ES-I3 (cell line): Measurements from ENCODE around the gene DENND6B.

ENCODE experiments used
- H3K36me3 ChIP-seq: 2 replicates; pipeline ENCODE4 v1.6.1; 2013; ENCODE audit warnings: mild to moderate bottlenecking, low read length, control low read depth, moderate library complexity; ENCODE audit not compliant: insufficient read depth
- H3K4me1 ChIP-seq: 2 replicates; pipeline ENCODE4 v1.6.1; 2013; ENCODE audit warnings: mild to moderate bottlenecking, control low read depth, low read length; ENCODE audit not compliant: insufficient read depth
- H3K9ac ChIP-seq: 2 replicates; pipeline ENCODE4 v1.6.1; 2013; ENCODE audit warnings: low read depth, mild to moderate bottlenecking, low read length, moderate library complexity
- H3K9me3 ChIP-seq: 2 replicates; pipeline ENCODE4 v1.6.1; 2013; ENCODE audit warnings: mild to moderate bottlenecking, low read length, moderate library complexity; ENCODE audit not compliant: control insufficient read depth, insufficient read depth

The DENND6B gene

DNA sequence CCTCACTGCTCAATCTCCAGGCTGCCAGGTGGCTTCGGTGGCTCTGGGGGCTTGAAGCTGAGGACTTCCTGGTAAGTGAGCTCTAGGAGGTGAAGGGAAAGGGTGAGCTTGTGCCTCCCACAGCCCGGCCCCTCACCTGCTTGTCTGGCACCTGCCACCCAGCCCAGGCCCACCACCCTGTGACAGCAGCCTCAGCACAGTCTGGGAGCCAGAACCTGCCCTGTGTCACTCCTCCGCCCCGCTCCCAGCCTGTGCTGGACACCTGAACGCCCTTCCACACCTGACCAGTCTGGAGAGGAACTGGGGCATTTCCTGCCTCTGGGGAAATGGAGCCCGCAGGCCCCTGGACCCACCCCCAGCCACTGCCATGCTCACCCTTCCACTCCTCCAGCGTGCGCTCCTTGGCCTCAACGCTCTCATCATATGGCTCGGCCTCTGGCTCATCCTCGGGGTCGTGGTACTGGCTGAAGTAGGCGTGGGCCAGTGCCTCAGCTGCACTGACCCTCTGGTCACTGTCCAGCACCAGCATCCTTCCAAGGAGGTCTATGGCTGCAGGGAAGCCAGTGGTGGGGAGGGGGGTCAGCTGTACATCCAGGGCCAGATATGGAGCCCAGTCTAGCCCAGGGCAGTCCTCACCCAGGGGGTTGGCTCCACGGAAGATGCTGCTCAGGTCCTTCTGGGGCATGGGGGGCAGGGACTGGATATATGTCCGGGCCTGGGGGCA is 61.7 kb downstream of the DENND6B start:
- Histone ChIP-seq H3K4me1 (peaks cover 24% of the 10 kb centered on the region; the same call in 1 of the 2 replicates), H3K9me3 (no peaks in the 10 kb centered on the region), H3K36me3 (no peaks in the 10 kb centered on the region), H3K9ac (no peak overlapping the region)

DNA sequence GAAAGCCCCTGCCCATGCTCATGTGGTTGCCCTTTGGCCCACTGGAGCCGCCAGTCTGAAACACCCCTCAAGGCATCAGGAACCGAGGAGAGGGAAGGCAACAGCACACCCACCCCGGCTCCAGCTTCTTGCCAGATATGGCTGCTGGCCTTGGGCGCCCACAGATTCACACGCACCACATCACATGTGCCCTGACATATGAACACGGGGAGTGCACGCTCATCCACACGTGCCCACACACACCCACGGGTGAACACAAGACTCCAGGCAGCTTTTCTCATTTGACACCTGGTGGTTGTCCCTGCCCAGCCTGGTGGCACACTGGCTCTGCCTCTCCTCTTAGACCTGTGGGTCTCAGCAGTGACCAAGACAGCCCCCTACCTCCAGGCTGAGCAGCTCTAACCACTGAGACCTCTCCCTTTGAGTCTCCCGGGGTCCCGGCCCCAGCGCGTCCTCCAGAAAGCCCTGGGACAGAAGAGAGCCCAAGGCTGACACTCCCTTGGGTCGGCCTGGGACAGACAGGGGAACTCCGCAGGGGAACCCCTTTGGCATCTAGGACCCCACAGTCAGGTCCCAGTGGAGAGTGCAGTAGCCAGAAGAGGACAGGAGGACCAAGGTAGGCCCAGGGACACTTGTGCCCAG is 62.6 kb downstream of the DENND6B start:
- peaks cover 21% of the 10 kb centered on the region; the same call in 1 of the 2 replicates for H3K4me1 ChIP-seq
- no peak overlapping the region for H3K9ac ChIP-seq
- no peaks in the 10 kb centered on the region for H3K9me3 ChIP-seq
- no peaks in the 10 kb centered on the region for H3K36me3 ChIP-seq

- H3K9ac ChIP-seq = no peak overlapping the region
Measured at GRCh38 chr22:50262973-50263617, 63.7 kb downstream of the DENND6B start.

GRCh38 chr22:50262460-50262911 is 64.3 kb downstream of the DENND6B start:
- H3K4me1 ChIP-seq = peaks cover 14% of the 10 kb centered on the region; the same call in 1 of the 2 replicates
- H3K36me3 ChIP-seq = no peaks in the 10 kb centered on the region
- H3K9me3 ChIP-seq = no peaks in the 10 kb centered on the region
- peak overlapping the region; percentile 36; the same call in 1 of the 2 replicates for H3K9ac ChIP-seq

More at GRCh38 chr22:50262973-50263617, 63.7 kb downstream of the DENND6B start:
- H3K36me3 ChIP-seq = no peaks in the 10 kb centered on the region
- H3K4me1 ChIP-seq = peaks cover 14% of the 10 kb centered on the region; the same call in 1 of the 2 replicates
- H3K9me3 ChIP-seq = no peaks in the 10 kb centered on the region

- H3K4me1 ChIP-seq = peaks cover 14% of the 10 kb centered on the region; the same call in 1 of the 2 replicates
- no peaks in the 10 kb centered on the region for H3K36me3 ChIP-seq
- peak within 1 kb of the TSS; percentile 56 for H3K9ac ChIP-seq
- H3K9me3 ChIP-seq = no peaks in the 10 kb centered on the region
Measured at GRCh38 chr22:50261615-50262459, 65.0 kb downstream of the DENND6B start, which contains the start of gene MAPK12. TSS of gene MAPK12 (minus strand) at chr22:50261683. CDS start at chr22:50261509, 174 bp downstream.

DNA sequence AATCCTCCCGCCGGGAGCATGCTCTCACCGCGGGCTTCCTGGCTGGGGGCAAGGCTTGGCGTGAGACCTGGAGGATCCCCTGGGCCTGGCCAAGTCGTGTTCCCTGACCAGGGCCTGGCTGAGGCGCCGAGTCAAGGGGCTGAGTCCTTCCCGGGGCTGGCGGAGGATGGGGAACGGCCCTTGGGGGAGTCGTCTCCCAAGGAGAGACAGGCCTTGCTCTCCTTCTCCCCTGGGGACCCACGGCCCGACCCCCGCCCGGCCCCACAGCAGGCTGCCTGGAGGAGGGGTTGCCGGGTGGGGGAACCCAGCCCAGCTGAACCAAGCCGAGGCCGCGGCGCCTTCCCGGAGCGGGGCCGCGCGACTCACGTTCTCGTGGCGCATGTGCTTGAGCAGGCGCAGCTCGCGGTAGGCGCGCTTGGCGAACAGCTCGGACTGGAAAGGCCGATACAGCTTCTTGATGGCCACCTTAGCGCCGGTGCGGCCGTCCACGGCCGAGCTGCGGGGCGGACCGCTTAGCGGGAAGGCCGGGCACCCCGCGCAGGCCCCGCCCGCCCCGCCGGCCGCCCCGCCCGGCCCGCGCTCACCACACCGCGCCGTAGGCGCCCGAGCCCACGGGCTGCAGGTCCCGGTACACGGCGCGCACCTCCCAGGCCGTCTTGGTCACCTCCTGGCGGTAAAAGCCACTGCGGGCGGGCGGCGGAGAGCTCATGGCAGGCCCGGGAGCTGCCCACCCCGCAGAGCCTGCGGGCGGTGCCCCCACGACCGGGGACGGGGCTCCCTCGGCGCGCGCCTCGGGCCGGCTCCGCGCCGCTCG is 65.8 kb downstream of the DENND6B start:
- no peaks in the 10 kb centered on the region for H3K36me3 ChIP-seq
- H3K4me1 ChIP-seq = peaks cover 14% of the 10 kb centered on the region; the same call in 1 of the 2 replicates
- peak overlapping the region; percentile 56 for H3K9ac ChIP-seq
- no peaks in the 10 kb centered on the region for H3K9me3 ChIP-seq

DNA sequence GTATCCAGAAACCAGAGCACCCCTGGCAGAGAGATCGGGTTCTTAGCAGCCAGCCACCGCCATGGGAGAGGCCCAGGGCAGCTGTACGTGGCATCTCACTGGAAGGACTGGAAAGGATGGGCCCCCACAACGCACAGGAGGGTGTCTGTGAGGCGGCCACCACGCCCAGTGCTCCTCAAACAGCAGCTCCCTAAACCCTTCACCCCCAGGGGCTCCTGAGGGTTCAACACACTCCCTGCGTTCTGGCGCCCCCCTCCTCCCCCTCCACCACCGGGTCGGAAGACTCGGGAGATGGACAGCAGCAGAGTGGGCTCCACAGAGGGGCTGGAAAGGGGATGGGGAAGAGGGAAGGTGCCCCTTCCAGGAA is 66.4 kb downstream of the DENND6B start:
- peak overlapping the region; percentile 56 for H3K9ac ChIP-seq

GRCh38 chr22:50259302-50259701 is 67.5 kb downstream of the DENND6B start:
- H3K9me3 ChIP-seq = no peaks in the 10 kb centered on the region
- no peaks in the 10 kb centered on the region for H3K36me3 ChIP-seq
- H3K4me1 ChIP-seq = peaks cover 14% of the 10 kb centered on the region; the same call in 1 of the 2 replicates
- H3K9ac ChIP-seq = no peak overlapping the region

More for the DNA sequence above, 66.4 kb downstream of the DENND6B start:
- H3K4me1 ChIP-seq = peaks cover 14% of the 10 kb centered on the region; the same call in 1 of the 2 replicates
- no peaks in the 10 kb centered on the region for H3K36me3 ChIP-seq
- H3K9me3 ChIP-seq = no peaks in the 10 kb centered on the region
